ENCODE measurements around the gene CWC27.
A peak's percentile ranks its signal among the peaks of the same experiment; 100 is the strongest.

The CWC27 gene

GRCh38 chr5:65012301-65012892 lies 243.7 kb downstream of the CWC27 start:
- no peak for DNase-seq

GRCh38 chr5:65013166-65013565 lies 244.4 kb downstream of the CWC27 start:
- DNase-seq, result no peak

- DNase-seq, result no peak
Observed at GRCh38 chr5:65014769-65015168, 246.0 kb downstream of the CWC27 start.

GRCh38 chr5:65015767-65016166 lies 247.0 kb downstream of the CWC27 start:
- DNase-seq, result no peak

GRCh38 chr5:65017636-65018035 lies 248.9 kb downstream of the CWC27 start:
- no peak for DNase-seq

- DNase-seq, result no peak
Observed at GRCh38 chr5:65018763-65019162, 250.0 kb downstream of the CWC27 start.

GRCh38 chr5:65020492-65020891 lies 251.8 kb downstream of the CWC27 start:
- DNase-seq, result no peak

GRCh38 chr5:65021527-65022226 lies 252.9 kb downstream of the CWC27 start:
- no peak for DNase-seq

- no peak for DNase-seq
Observed at GRCh38 chr5:65022932-65023331, 254.2 kb downstream of the CWC27 start.

- no peak for DNase-seq
Observed at GRCh38 chr5:65024681-65025080, 256.0 kb downstream of the CWC27 start.

GRCh38 chr5:65026816-65027548 lies 258.3 kb downstream of the CWC27 start:
- no peak for DNase-seq

GRCh38 chr5:65029178-65029577 lies 260.4 kb downstream of the CWC27 start:
- DNase-seq, result no peak

- DNase-seq, result no peak
Observed at GRCh38 chr5:65030056-65030455, 261.3 kb downstream of the CWC27 start.

- no peak for DNase-seq
Observed at GRCh38 chr5:65032250-65032649, 263.5 kb downstream of the CWC27 start.

- DNase-seq, result no peak
Observed at GRCh38 chr5:65034029-65034812, 265.5 kb downstream of the CWC27 start.

- no peak for DNase-seq
Observed at GRCh38 chr5:65034813-65035209, 266.1 kb downstream of the CWC27 start.

GRCh38 chr5:65035211-65036206 lies 266.8 kb downstream of the CWC27 start:
- peak; percentile 46 for DNase-seq

- DNase-seq, result peak; percentile 20
Observed at GRCh38 chr5:65037831-65038815, 269.4 kb downstream of the CWC27 start.

GRCh38 chr5:65041296-65042158 lies 272.8 kb downstream of the CWC27 start:
- DNase-seq, result no peak
